ENCODE results near the gene EIF4G1.

EIF4G1 gene

GRCh38 chr3:184361932-184362667, 47.7 kb downstream of the EIF4G1 start:
- DNase-seq (ENCODE audit: low read depth in 1 of 2, low spot score in 1 of 2), result peak in 1 of 2 donors; percentile 35

GRCh38 chr3:184362668-184363546, 48.5 kb downstream of the EIF4G1 start:
- DNase-seq (ENCODE audit: low read depth in 1 of 2, low spot score in 1 of 2), result peak; percentile 86

GRCh38 chr3:184366619-184367289, 52.3 kb downstream of the EIF4G1 start:
- DNase-seq (ENCODE audit: low read depth in 1 of 2, low spot score in 1 of 2), result no peak

GRCh38 chr3:184368116-184368515, 53.7 kb downstream of the EIF4G1 start:
- DNase-seq (ENCODE audit: low read depth in 1 of 2, low spot score in 1 of 2), result no peak

- DNase-seq (ENCODE audit: low read depth in 1 of 2, low spot score in 1 of 2), result no peak
Measured at GRCh38 chr3:184368586-184369183, 54.3 kb downstream of the EIF4G1 start.

GRCh38 chr3:184371570-184372018, 57.2 kb downstream of the EIF4G1 start:
- DNase-seq (ENCODE audit: low read depth in 1 of 2, low spot score in 1 of 2), result peak; percentile 25 to 29

GRCh38 chr3:184372296-184372821, 58.0 kb downstream of the EIF4G1 start:
- no peak for DNase-seq (ENCODE audit: low read depth in 1 of 2, low spot score in 1 of 2)

- no peak for DNase-seq (ENCODE audit: low read depth in 1 of 2, low spot score in 1 of 2)
Measured at GRCh38 chr3:184372911-184373310, 58.5 kb downstream of the EIF4G1 start.

GRCh38 chr3:184373422-184373821, 59.0 kb downstream of the EIF4G1 start:
- DNase-seq (ENCODE audit: low read depth in 1 of 2, low spot score in 1 of 2), result no peak

GRCh38 chr3:184375747-184376461, 61.5 kb downstream of the EIF4G1 start:
- no peak for DNase-seq (ENCODE audit: low read depth in 1 of 2, low spot score in 1 of 2)

- DNase-seq (ENCODE audit: low read depth in 1 of 2, low spot score in 1 of 2), result no peak
Measured at GRCh38 chr3:184377374-184377773, 63.0 kb downstream of the EIF4G1 start.

GRCh38 chr3:184377882-184378445, 63.6 kb downstream of the EIF4G1 start, which contains the start of gene THPO:
Gene THPO, minus strand, starts transcription at chr3:184378207. Its CDS starts 1,948 bp downstream, at chr3:184376259.
- no peak for DNase-seq (ENCODE audit: low read depth in 1 of 2, low spot score in 1 of 2)

- DNase-seq (ENCODE audit: low read depth in 1 of 2, low spot score in 1 of 2), result no peak
Measured at GRCh38 chr3:184378651-184379357, 64.4 kb downstream of the EIF4G1 start.

- no peak for DNase-seq (ENCODE audit: low read depth in 1 of 2, low spot score in 1 of 2)
Measured at GRCh38 chr3:184379358-184380184, 65.2 kb downstream of the EIF4G1 start, which contains the start of gene CHRD. Gene CHRD, plus strand, starts transcription at chr3:184380054. Its CDS starts 265 bp downstream, at chr3:184380319.

- DNase-seq (ENCODE audit: low read depth in 1 of 2, low spot score in 1 of 2), result peak in 1 of 2 donors; percentile 14
Measured at GRCh38 chr3:184380185-184380626, 65.8 kb downstream of the EIF4G1 start.

GRCh38 chr3:184380627-184381260, 66.3 kb downstream of the EIF4G1 start:
- DNase-seq (ENCODE audit: low read depth in 1 of 2, low spot score in 1 of 2), result no peak

All from stimulated activated CD4-positive, alpha-beta T cell treated with anti-CD3 and anti-CD28 coated beads, Interleukin-15, amount 100 ng/mL, for 1 hour (primary cell).